D721Med (cell line): ENCODE measurements around the gene AP5S1.
"Not testable (repeated sequence)": the region's sequence is repeated elsewhere in the genome, so short reads cannot be mapped to it uniquely, and the experiment has no call there.

ENCODE experiments used
- DNase-seq: peaks from one replicate; pipeline ENCODE4 v3.0.0; 2011; ENCODE audit warnings: low spot score; ENCODE audit not compliant: insufficient read length
- FAIRE-seq: peaks from 2 replicates; lab custom pipeline; 2011; peaks lifted over from hg19 to GRCh38; lab: Jason Lieb, UNC
- CTCF ChIP-seq: IDR thresholded peaks from 2 replicates; pipeline ENCODE4 v1.5.1; 2012; ENCODE audit warnings: mild to moderate bottlenecking, control low read depth; ENCODE audit not compliant: insufficient read depth; ENCODE audit errors: missing control alignments

The AP5S1 gene

DNA sequence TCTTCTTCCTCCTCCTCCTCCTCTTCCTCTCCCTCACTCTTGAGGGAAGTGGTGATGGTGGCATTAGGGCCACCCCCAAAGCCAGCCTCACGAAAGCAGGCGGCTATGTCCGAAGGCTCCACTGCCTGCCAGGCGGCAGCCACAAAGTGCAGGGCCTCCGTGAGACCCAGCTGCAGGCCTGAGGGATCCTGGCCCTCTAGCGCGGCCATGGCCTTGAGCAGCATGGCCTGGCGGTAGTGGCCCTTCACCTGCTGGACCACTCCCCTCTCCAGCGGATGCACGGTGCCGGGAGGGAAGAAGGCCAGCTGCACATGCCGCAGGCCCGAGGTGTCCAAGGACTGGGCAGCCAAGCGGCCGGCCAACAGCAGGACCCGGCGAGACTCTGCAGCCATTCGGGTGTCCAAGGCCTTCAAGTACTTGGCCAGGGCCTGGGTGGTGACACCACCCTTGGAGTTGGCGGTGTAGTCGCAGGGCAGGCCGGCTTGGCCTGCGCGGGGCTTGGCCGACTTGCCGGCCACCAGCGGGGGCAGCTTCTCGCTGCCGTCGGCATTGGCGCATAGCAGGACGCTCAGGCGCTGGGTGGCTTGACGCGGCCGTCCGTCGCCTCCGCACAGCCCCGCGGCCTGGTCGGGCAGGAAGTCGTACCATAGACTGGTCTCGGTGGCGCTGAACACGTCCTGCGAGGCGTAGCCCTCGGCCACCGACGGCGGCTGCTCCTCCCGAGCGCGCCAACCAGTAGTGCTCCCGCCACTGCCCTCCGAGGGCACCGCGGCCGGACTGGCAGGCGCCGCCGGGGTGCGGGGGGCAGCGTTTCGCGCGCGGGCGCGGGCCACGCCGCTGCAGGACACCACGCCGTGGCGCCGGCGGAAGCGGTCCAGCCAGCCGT, 34.9 kb upstream of the AP5S1 start:
- no peak for FAIRE-seq

GRCh38 chr20:3786126-3786484, 34.2 kb upstream of the AP5S1 start:
- no peak for TF ChIP-seq CTCF
- FAIRE-seq (no peak), DNase-seq (no peak)

More for the DNA sequence above, 34.9 kb upstream of the AP5S1 start:
- TF ChIP-seq CTCF, result no peak
- no peak for DNase-seq

DNA sequence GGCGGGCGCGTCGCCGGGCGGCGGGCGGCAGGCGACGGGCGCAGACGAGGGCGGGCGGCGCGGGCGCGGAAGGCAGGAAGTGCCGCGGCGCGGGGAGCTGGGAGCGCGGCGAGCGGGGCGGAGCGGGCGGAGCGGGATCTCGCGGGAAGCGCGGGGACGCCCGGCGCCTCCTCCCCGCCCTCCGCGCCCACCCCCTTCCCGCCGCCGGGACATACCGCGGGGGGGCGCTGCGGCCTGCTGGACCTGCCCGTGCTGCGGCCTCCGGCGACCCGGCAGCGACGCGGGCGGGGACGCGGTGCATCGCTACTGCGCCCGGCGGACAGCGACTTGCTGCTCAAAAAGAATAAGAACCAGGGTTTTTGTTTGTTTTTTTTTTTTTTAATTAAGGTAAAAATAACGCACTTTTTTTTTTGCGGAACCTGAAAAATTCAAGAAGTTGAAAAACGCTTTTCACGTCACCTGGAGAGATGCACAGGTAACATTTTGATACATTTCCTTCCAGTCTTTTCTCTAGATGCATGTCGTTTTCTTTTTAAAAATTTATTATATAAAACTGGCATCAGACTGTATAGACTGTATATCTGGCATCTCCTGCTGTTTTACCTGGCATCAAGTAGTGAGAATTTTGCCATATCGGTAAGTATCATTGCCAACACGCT, 33.6 kb upstream of the AP5S1 start, which contains the start of gene CENPB:
Gene CENPB (minus strand): TSS at position 76 of the 659 bp plus-strand sequence. CDS start 257 bp downstream, outside the sequence.
- no peak for FAIRE-seq
- TF ChIP-seq CTCF, result peak; percentile 62
- DNase-seq, result peak; percentile 61

DNA sequence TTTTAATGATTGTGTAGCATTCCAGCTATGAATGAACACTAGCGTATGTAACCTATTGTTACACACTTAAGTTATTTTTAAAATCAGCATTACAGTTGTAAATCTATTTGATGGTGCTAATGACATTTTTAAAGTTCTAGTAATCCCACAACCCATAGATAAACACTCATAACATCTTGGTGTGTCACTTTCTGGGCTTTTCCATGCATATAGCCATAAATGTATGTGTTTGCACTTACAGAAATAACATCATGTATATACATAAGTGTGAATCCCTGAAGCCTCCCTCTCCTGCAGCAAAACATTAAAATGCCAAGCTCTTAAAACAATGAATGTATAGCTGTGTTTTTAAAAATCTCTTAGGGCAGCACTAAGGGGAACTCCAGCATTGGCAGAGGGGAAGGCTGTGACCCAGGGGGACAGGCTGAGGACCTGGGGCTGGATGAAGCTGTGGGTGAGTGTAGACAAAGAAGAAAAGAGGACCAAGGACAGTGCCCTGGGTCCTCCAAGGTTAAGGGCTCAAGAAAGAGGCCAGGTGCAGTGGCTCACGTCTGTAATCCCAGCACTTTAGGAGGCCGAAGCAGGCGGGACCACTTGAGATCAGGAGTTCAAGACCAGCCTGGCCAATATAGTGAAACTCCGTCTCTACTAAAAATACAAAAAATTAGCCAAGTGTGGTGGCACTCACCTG, 32.9 kb upstream of the AP5S1 start:
- DNase-seq, result no peak
- TF ChIP-seq CTCF, result no peak
- no peak for FAIRE-seq

GRCh38 chr20:3788685-3789155, 31.6 kb upstream of the AP5S1 start:
- DNase-seq (no peak), FAIRE-seq (no peak)
- no peak for TF ChIP-seq CTCF

GRCh38 chr20:3789201-3789600, 31.1 kb upstream of the AP5S1 start:
- not testable (repeated sequence) for DNase-seq, FAIRE-seq

- not testable (repeated sequence) for FAIRE-seq, DNase-seq
Measured at GRCh38 chr20:3794168-3794567, 26.2 kb upstream of the AP5S1 start.
